Activated T-cell treated with anti-CD3 and anti-CD28 coated beads for 24 hours (primary cell): Measurements from ENCODE around the gene NPEPPS.
A peak's percentile ranks its signal among the peaks of the same experiment; 100 is the strongest.
"Not testable (repeated sequence)": the region's sequence is repeated elsewhere in the genome, so short reads cannot be mapped to it uniquely, and the experiment has no call there.

Experiments
- DNase-seq: peaks from one replicate; pipeline ENCODE4 v3.0.0-alpha.2; 2020; ENCODE audit warnings: low read depth

The NPEPPS gene, protein sequence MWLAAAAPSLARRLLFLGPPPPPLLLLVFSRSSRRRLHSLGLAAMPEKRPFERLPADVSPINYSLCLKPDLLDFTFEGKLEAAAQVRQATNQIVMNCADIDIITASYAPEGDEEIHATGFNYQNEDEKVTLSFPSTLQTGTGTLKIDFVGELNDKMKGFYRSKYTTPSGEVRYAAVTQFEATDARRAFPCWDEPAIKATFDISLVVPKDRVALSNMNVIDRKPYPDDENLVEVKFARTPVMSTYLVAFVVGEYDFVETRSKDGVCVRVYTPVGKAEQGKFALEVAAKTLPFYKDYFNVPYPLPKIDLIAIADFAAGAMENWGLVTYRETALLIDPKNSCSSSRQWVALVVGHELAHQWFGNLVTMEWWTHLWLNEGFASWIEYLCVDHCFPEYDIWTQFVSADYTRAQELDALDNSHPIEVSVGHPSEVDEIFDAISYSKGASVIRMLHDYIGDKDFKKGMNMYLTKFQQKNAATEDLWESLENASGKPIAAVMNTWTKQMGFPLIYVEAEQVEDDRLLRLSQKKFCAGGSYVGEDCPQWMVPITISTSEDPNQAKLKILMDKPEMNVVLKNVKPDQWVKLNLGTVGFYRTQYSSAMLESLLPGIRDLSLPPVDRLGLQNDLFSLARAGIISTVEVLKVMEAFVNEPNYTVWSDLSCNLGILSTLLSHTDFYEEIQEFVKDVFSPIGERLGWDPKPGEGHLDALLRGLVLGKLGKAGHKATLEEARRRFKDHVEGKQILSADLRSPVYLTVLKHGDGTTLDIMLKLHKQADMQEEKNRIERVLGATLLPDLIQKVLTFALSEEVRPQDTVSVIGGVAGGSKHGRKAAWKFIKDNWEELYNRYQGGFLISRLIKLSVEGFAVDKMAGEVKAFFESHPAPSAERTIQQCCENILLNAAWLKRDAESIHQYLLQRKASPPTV

DNA sequence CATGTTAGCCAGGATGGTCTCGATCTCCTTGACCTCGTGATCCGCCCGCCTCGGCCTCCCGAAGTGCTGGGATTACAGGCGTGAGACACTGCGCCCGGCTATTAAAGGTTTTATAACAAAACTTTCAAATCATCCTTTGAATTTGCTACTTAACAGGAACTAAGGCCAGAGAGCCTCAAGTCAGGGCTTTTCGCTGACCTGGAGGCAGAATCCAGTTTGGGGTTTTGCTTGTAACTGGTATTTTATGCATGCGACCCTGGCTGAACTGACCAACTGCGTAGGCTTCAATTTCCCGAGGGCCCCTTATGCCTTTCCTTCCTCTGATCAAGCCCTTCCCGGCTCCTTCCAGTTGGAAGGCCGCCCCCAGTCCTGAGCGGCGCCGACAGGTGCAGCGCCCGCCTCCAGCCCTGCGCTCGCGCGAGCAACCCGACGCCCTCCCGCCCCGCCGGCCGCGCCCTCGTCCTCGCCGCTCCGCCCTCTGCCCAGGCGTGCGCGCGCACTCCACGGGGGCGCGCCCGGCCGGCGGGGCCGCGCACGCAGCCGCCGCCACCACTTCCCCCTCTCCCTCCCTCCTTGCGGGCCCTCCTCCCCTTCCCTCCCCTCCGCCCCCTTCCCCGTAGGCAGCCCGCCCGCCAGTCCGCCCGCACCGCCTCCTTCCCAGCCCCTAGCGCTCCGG is at the start of gene NPEPPS:
Gene NPEPPS (plus strand): TSS at position 552 of the 676 bp plus-strand sequence. CDS start 193 bp downstream, outside the sequence.
- DNase-seq: peak; percentile 81

GRCh38 chr17:47491841-47492212 is 39.1 kb upstream of the NPEPPS start:
- DNase-seq: not testable (repeated sequence)

DNA sequence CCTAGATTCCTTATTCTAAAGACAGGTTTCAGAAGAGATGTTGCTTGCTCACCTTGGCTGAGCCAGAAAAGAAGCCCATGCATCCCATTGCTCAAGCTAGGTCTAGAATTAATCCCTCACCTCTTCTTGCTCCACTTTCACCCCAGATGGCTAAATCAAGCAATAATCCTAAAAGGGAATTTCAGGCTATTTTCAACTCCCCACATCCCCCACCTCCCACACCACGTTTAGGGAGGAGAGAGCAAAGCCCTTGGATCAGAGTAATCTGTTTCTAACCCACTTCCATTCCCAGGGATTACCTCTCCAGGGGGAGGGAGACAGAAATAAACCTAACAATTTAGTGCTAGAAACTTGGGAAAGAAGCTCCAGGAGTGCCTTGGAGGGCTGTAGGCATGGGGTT is 31.8 kb upstream of the NPEPPS start:
- not testable (repeated sequence) for DNase-seq

DNA sequence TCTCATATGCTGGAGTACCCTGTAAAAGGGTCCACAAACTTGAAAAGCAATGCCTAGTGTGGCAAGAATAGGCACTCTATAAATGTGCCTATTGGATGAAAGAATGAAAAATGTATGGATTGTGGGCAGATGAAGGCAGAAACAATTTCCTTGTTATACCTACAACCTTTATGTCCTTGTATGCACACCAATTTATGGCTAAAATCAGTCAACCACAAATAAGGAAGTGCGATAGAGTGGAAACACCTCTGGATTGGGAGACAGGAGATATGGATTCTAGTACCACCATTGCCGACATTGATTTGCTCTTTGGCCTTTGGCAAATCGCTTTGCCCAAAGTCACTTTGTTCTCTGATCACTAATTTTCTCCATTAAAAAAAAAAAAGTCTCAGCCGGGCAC is 31.4 kb upstream of the NPEPPS start:
- DNase-seq: not testable (repeated sequence)

GRCh38 chr17:47500620-47501019 is 30.3 kb upstream of the NPEPPS start:
- not testable (repeated sequence) for DNase-seq

GRCh38 chr17:47502122-47502731 is 28.7 kb upstream of the NPEPPS start:
- DNase-seq: not testable (repeated sequence)

DNA sequence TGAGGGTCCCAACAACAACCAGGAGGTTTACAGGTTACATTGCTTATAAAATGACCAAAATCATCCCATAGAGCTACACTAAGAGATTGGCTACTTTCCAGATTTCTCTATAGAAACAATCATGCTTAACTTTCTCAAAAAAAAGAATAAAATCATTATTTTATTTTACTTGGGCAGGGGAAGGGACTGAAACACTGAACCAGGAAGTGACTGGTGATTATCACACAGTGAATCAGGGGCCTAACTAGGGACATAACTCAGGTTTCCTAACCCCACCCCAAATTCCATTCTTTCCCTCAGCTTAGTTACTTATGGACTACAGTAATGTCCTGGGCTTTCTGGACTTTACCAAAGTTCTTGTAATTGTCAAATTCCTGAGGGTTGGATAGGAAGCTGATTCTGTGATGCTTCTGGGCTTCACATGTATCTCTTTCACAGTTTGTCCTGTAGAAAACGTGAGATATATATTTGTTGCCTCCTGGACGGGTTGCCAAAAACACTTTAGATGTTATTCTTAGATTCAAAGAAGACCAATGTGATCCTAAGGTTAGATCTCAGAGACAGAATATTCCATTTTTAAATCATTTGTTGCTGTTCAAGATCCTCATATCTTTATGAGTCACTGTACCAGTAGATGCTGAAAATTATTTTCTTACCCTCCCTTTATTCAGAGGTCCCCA is 28.0 kb upstream of the NPEPPS start:
- DNase-seq: not testable (repeated sequence)

- DNase-seq: not testable (repeated sequence)
These were observed 19.2 kb upstream of the NPEPPS start for GRCh38 chr17:47511701-47512146.

GRCh38 chr17:47513301-47513700 is 17.6 kb upstream of the NPEPPS start:
- not testable (repeated sequence) for DNase-seq

DNA sequence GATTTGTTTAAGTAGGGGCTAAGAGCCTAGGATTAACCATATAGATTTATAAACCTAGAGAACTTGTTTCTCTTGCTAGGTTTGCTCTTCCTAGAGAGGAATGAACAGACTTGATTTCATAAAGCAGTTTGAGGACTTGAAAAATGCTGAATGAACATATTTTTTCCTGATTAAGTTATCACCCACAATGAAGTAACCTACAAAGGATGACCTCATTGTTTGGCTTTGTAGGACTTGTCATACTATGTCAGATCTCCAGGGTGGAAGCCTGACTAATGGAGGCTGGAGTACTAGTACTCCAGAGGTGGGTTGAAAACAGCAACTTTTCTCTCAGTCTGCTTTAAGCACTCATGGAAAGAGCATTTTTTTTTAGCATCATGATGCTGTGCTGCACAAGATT is 12.0 kb upstream of the NPEPPS start:
- DNase-seq: not testable (repeated sequence)

- DNase-seq: not testable (repeated sequence)
These were observed 11.5 kb upstream of the NPEPPS start for GRCh38 chr17:47519365-47519764.

DNA sequence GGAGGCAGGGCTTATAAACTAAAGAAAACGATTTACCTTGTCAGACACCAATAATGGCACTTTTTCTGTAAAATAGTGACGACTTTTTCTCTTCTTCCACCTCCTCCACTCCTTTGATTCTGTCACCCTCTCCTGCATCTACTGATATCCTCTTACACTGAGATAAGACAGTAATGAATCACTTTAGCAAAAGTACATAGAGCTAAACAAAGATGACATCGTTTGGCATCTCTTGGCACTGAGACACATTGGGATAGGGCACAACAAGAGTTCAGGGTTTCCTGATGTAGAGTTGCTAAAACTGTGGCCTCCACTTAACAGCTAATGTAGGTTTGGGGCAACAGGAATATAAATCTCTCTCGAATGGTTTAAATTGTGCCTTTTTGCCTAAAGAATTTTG is 10.6 kb upstream of the NPEPPS start:
- DNase-seq: not testable (repeated sequence)

DNA sequence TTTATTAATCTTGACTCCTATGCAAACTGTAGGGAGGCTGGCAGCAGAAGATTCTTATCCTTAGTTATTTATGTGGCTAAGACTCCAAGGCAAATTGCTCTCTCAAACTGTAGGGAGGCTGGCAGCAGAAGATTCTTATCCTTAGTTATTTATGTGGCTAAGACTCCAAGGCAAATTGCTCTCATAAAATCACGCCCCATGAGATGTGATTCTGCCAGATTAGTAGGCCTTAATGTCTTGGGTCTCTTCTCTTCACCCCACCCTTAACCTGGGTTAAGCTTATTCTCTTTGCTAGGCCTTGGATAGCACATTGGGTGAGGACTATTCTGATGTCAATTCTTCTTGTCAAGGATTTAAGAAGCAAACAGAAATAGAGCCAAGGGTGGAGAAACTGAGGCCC is 9.5 kb upstream of the NPEPPS start:
- not testable (repeated sequence) for DNase-seq

- DNase-seq: not testable (repeated sequence)
These were observed 8.6 kb upstream of the NPEPPS start for GRCh38 chr17:47522341-47522740.

DNA sequence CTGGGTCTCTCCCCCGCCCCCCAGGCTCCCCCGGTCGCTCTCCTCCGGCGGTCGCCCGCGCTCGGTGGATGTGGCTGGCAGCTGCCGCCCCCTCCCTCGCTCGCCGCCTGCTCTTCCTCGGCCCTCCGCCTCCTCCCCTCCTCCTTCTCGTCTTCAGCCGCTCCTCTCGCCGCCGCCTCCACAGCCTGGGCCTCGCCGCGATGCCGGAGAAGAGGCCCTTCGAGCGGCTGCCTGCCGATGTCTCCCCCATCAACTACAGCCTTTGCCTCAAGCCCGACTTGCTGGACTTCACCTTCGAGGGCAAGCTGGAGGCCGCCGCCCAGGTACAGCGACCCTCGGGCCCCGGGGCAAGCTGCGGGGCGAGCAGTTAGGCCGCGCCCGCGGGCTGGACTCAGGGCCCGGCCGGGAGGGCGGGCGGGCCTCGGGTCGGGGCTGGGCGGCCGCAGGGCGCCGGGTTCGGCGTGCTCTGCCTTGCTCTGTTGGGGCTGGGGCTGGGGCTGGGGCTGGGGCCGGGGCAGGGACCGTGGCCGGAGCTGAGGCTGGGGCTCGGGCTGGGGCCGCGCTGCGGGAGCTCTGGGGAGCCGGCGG is 419 bp downstream of the NPEPPS start:
- DNase-seq: not testable (repeated sequence)

DNA sequence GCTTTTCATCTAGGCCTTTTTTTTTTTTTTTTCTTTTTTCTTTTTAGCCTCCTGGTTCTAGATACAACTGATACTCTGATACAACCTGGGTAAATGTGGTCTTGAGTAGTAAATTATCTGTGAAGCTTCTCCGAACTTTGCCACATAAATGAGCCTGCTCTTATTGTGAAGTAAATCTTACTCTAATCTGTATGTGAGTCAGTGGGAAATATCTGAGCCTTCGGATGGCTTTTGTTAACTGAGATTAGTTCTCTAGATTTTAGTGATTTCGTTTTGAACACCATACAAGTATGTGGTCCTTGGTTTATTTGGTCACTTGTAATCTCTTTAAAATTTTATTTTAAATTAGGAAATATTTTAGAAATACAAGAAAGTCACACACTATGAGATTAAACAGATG is 8.2 kb downstream of the NPEPPS start:
- DNase-seq: not testable (repeated sequence)

DNA sequence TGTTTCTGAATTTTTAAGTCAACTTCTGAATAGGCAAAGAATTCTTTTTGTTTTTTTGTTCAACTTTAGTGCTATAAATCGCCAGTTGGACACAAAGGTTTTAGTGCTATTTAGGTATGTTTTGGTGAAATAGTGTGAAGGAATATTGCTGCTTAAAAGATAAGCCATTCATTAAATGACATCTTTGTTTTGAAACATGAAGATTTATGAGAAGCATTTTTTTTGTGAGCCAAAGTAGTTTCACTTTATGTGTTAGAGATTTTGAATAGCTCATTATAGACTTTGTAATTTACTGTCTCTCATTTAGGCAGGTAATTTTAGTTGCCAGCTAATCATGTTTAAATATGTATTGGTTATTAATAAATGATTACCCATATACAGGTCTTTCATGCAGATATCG is 10.8 kb downstream of the NPEPPS start:
- not testable (repeated sequence) for DNase-seq

GRCh38 chr17:47544327-47544726 is 13.4 kb downstream of the NPEPPS start:
- DNase-seq: not testable (repeated sequence)

DNA sequence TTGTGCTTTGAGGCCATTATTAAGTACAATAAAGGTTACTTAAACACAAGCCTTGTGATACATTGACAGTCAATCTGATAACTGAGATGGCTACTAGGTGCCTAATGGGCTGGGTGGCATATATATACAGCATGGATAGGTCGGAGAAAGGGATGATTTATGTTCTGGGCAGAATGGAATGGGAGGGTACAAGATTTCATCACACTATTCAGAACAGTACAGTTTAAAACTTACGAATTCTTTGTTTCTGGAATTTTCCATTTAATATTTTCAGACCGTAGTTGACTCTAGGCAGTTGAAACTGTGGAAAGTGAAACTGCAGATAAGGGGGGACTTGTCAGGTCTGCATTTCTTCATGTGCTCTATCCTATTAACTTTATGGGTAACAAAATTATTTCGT is 23.8 kb downstream of the NPEPPS start:
- not testable (repeated sequence) for DNase-seq

- DNase-seq: not testable (repeated sequence)
These were observed 25.2 kb downstream of the NPEPPS start for GRCh38 chr17:47556108-47556507.
